GM19438 (cell line): ENCODE measurements around the gene SLC12A2.
A peak's percentile ranks its signal among the peaks of the same experiment; 100 is the strongest.

Experiments used
- ATAC-seq: cut with Tn5 transposase; IDR thresholded peaks from one replicate; pipeline ENCODE4 v1.9.1; 2021; ENCODE audit warnings: low read depth; ENCODE audit not compliant: unreplicated experiment

SLC12A2 gene

GRCh38 chr5:128083033-128083810 is at the start of gene SLC12A2:
Gene SLC12A2, plus strand, starts transcription at chr5:128083766. Its CDS starts 189 bp downstream, at chr5:128083955.
- peak; percentile 52 for ATAC-seq

DNA sequence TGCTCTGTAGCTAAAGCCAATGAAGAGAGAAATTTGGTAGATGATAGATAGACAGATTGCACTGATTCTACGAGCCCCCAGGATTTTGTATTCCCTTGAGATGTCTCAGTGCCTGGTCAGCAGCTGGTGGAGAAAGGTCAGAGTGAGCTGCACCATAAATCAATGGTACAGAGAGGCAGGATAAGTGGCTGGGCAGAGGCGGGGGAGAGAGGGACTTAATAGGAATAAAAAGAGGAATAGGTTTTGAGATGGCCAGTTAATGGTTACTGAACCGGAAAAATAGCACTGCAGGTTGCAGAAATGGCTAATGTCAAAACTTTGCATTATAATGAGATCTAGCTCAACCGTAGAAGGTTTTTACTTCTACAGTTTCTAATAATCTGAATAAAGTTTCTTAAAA is 47.9 kb upstream of the SLC12A2 start:
- ATAC-seq, result no peak

DNA sequence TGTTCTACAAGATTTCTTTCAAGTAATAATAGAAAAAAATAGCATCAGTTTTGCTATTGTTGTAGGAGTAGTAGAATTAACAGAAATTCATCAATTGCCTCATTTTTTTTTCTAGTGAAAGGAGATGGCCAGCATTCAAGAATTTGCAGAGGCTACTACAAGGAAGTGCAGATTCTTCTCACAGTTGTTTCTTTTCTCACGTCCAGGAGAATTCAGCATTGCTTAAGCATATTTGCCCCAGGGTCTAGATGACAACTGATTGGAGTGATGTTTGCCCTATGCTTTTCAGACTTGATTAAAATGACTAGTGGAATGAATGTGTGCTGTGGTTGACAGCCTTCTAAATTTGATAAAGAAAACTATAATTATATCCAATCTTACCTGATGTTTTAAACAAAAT is 46.6 kb upstream of the SLC12A2 start:
- ATAC-seq, result no peak

GRCh38 chr5:128038643-128039042 is 44.9 kb upstream of the SLC12A2 start:
- no peak for ATAC-seq

GRCh38 chr5:128040927-128041326 is 42.6 kb upstream of the SLC12A2 start:
- no peak for ATAC-seq

DNA sequence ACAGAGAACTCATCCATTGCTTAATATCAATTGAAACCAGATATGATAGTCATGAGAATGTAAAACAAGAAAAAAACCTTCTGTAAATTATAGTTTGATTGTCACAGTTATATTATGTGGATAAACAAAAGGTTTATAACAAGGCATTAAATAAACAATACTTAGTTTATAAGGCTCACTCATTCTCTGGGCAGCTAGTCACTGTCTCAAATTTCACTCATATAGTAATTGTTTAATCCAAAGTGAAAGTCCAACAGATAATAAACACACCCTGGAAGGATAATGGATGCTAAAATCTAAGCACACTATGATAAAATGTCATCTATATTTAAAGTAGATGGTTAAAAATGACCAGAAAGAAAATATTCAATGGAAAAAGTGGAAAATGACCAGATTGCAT is 30.8 kb upstream of the SLC12A2 start:
- ATAC-seq, result no peak

- no peak for ATAC-seq
These were observed 30.1 kb upstream of the SLC12A2 start for GRCh38 chr5:128053291-128053954.

GRCh38 chr5:128060644-128061385 is 22.8 kb upstream of the SLC12A2 start:
- no peak for ATAC-seq

- ATAC-seq, result no peak
These were observed 21.3 kb upstream of the SLC12A2 start for GRCh38 chr5:128062172-128062746.

- no peak for ATAC-seq
These were observed 9.4 kb upstream of the SLC12A2 start for GRCh38 chr5:128074171-128074570.

DNA sequence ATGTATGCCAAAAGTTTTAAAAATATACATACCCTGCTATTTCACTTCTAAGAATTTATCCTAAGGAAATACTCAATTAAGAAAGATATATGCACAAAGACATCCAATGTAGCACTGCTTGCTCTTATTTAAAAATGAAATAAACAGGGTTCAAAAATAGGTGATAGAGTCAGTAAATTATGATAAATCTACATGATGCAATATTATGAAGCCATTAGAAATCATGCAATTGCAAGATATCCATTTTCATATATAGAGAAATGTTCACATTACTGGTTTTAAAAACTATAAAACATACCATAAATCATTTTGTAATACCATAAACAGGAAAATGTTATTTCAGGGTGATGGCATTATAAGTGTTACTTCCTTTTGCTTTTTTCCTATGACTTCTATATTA is 8.6 kb upstream of the SLC12A2 start:
- ATAC-seq, result no peak

- ATAC-seq, result no peak
These were observed 6.0 kb upstream of the SLC12A2 start for GRCh38 chr5:128077526-128077925.

DNA sequence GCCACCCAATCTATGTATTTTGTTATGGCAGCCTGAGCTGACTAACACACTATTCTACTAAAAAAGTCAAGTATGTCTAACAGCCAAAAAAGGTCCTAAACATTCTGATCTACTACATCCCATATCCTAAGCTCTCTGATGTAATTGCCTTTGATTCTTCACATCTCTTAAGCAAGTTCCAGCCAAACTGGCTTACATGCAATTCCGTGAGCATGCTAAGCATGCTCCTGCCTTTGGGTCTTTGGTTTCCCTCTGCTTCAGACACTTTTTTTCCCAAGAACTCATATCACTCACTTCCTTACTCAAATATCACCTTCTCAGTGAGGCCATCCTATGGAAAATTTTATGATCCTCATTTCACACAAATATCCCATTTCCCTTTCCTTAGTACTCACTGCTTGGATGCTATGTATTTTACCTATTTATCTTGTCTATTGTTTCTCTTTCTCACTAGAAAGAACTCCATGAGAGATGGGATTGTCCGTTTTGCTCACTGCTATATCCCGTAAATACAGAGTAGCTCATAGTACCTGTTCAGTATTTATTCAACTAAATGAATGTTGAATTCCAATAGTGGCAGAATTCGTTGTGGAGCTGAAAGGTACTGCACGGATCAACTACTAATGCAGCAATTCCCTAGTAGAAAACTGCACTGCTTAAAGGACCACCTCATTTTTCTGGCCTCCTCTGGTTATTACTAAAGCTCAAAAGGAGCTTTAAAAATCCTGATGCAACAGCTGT is 2.3 kb upstream of the SLC12A2 start:
- ATAC-seq, result no peak

- ATAC-seq, result no peak
These were observed 974 bp upstream of the SLC12A2 start for GRCh38 chr5:128082551-128083032.

DNA sequence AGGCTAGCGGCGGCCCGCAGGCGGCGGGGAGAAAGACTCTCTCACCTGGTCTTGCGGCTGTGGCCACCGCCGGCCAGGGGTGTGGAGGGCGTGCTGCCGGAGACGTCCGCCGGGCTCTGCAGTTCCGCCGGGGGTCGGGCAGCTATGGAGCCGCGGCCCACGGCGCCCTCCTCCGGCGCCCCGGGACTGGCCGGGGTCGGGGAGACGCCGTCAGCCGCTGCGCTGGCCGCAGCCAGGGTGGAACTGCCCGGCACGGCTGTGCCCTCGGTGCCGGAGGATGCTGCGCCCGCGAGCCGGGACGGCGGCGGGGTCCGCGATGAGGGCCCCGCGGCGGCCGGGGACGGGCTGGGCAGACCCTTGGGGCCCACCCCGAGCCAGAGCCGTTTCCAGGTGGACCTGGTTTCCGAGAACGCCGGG is 253 bp downstream of the SLC12A2 start:
- ATAC-seq, result peak; percentile 22

DNA sequence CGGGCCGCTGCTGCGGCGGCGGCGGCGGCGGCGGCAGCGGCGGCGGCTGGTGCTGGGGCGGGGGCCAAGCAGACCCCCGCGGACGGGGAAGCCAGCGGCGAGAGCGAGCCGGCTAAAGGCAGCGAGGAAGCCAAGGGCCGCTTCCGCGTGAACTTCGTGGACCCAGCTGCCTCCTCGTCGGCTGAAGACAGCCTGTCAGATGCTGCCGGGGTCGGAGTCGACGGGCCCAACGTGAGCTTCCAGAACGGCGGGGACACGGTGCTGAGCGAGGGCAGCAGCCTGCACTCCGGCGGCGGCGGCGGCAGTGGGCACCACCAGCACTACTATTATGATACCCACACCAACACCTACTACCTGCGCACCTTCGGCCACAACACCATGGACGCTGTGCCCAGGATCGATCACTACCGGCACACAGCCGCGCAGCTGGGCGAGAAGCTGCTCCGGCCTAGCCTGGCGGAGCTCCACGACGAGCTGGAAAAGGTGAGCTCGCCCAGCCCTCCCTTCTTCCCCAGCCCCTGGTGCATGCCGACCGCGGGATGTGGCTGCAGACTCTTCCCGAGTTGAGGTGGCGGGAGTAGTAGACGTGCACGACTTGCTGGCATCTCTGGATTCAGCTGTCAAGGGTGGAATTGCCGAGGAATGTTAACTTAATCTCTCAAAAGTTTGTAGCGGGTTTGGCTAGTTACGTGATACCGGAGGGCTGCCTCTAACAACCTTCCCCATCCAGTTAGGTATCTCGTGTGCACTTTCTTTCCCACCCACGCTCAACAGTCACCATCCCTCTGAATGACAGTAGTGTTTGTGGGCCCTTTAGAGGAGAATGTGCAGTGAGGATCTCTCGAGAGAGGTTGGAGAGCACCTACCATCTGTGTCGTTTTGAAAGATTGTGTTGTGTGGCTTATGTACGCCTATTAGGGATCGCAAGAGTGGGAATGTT is 932 bp downstream of the SLC12A2 start:
- peak; percentile 3 for ATAC-seq

- no peak for ATAC-seq
These were observed 1.8 kb downstream of the SLC12A2 start for GRCh38 chr5:128085413-128085812.

GRCh38 chr5:128091579-128091978 is 8.0 kb downstream of the SLC12A2 start:
- ATAC-seq, result no peak

- ATAC-seq, result no peak
These were observed 8.6 kb downstream of the SLC12A2 start for GRCh38 chr5:128092144-128092543.
